Measurements from ENCODE around the gene EXOC4.

Gene EXOC4

DNA sequence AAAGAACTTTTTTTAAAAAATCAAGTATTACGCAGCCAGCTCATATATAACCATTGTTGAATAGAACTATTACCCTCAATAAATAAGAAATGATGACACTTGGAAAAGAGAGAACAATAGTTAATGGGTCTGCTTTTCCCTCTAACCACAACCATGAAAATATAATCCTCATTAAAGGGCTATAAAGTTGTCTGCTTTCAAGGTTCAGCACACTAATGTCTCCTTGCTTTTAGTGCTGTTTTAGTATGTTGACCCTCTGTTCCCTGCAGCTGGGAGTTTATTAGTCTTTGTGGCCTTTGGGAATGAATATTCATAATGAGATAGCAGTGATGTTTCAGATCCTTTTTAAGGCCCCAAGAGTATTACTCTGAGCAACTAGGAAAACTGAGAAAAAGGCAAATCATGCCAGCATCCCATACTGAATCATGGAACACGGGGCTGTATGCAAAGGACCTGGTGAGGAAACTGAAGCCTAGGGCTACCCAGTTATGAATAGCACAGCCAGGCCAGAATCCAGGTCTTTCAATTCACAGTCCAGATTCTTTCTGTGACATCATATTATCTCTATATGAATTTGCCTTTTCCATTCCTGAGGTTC, 542.3 kb downstream of the EXOC4 start:
- DNase-seq (ENCODE audit: low spot score), result no peak

- no peak for DNase-seq (ENCODE audit: low spot score)
These were observed 544.2 kb downstream of the EXOC4 start for GRCh38 chr7:133796782-133797745.

DNA sequence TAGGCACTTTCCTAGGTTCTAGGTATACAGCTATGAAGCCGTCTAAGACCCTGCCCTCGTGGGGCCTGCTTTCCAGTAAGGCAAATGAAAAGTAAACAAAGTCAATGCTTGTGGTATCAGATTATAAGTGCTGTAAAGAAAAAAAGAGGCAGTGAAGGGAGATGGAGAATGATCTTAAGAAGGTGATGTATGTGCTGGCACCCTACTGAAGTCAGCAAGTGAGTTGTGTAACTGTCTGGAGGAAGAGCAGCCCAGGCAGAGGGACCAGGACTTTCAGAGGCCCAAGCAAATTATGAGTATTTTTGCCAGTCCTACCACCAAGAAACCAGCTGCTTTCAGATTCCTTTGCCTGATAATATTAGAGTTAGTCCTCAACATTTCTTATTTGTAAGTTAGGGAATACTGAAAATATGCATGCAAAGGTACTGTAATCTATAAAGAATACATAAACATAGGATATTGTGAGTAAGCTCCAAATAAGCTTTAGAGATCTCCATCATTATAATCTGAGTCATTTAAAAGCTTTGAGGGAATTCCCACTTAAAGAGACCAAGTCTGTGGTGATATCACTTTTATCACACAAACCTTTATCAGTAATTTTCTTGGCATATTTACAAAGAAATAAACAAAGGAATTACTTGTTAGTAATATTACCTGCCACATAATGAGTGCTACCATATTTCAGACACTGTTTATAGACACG, 545.1 kb downstream of the EXOC4 start:
- no peak for DNase-seq (ENCODE audit: low spot score)

- no peak for DNase-seq (ENCODE audit: low spot score)
These were observed 548.5 kb downstream of the EXOC4 start for GRCh38 chr7:133801341-133801740.

DNA sequence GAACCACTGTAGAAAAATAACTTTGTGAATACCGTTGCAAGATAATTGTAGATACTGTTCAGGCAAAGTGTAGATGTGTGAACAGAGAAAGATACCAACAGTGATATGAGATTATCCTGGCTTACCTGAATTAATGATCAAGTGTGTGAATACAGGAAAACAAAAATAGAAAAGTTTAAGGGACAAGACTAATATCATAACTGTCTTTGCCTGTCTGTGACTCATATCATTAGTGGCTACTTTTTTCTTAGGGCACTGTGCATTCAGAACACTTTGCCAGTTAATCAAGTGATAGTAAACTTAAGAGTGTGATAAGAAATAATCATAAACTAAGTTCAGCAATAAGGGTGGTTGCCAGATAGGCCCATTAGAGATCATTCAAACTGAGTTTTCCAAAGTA, 551.2 kb downstream of the EXOC4 start:
- DNase-seq (ENCODE audit: low spot score), result no peak

- no peak for DNase-seq (ENCODE audit: low spot score)
These were observed 552.5 kb downstream of the EXOC4 start for GRCh38 chr7:133805426-133805825.

DNA sequence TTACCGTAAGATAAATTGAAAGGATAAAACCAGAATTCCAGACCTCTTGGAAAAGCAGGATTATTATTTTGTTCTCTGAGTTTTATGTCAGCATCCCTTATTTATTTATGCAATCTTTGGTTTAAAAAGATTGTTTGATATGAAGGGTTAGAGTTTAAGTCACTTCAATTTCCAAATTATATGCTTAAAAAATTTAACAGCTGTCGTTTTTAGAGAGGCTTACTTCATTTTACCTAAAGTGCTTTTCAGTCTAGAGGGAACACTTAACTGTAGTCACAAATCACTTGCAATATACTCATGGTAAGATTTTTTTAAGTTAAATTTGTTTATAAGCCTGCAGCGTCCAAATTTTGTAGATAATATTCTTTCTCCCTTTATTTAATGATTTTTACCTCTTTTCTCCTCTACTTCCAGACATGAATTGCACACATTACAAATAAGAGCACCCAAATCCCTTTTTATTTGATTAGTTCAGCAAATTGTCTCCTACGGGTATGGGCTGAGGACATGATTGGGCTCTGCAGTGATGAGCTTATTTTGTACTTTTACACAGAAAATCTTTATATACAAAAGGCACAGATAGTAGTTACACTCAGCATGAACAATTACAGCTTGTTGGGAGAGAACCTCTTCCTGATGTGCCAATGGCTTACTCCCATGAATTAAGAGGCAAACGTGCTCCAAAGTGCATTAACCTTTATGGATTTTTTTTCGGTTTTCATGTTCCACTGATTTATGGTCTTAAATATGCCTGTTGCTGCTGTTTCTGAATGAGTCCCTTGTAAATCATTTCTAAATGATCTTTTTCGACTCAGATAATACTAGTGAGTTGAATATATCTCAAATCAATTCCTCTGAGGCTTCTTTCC, 555.0 kb downstream of the EXOC4 start:
- no peak for DNase-seq (ENCODE audit: low spot score)

GRCh38 chr7:133808493-133808866, 555.6 kb downstream of the EXOC4 start:
- DNase-seq (ENCODE audit: low spot score), result no peak

GRCh38 chr7:133812877-133813276, 560.0 kb downstream of the EXOC4 start:
- DNase-seq (ENCODE audit: low spot score), result no peak

DNA sequence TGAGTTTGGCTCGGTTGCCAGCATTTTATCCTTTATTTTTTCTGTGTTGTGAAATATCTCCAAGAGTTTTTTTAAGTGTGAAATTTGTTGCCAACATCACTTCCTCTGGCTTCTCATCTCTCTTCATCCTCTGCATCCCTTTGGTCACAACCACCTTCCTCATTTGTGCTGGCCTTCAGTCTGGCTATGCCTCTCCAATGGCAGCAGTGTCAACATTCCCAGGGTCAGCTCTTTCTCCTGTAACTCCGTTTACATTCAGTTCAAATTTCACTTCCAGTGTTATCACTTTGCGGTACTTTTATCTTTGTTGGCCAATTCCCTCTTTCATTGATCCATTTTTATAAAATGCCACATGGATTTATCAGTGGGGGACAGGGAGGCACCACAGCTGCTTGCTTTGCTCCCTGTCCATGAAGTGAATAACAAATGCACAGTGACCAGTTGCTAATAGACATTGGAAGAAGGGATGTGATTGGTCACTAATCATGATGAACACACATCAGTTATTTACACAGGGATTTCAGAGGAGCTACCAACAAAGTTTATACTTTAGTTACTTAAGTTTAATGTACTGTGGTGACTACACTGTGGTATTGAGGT, 562.8 kb downstream of the EXOC4 start:
- no peak for DNase-seq (ENCODE audit: low spot score)

- DNase-seq (ENCODE audit: low spot score), result no peak
These were observed 566.8 kb downstream of the EXOC4 start for GRCh38 chr7:133819695-133820094.

GRCh38 chr7:133820584-133820983, 567.7 kb downstream of the EXOC4 start:
- DNase-seq (ENCODE audit: low spot score), result no peak

DNA sequence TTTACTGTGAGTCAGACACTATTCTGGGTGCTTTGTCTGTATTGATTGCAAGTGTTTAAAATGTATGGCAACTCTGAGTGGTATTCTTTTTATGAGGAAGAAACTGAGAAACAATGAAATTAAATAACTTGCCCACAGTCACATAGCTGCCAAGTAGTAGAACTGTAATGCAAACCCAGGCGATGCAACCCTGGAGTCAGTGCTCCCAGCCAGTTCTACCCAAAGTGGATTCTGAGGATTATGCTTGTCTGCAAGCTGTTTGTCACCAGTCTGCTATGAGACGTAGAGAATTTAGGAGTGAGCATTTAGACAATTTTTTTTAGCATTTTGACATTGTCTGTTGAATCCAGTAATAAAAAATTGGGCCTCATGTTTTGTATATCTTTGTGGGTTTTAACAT, 568.3 kb downstream of the EXOC4 start:
- DNase-seq (ENCODE audit: low spot score), result no peak

GRCh38 chr7:133822001-133822641, 569.2 kb downstream of the EXOC4 start:
- no peak for DNase-seq (ENCODE audit: low spot score)

DNA sequence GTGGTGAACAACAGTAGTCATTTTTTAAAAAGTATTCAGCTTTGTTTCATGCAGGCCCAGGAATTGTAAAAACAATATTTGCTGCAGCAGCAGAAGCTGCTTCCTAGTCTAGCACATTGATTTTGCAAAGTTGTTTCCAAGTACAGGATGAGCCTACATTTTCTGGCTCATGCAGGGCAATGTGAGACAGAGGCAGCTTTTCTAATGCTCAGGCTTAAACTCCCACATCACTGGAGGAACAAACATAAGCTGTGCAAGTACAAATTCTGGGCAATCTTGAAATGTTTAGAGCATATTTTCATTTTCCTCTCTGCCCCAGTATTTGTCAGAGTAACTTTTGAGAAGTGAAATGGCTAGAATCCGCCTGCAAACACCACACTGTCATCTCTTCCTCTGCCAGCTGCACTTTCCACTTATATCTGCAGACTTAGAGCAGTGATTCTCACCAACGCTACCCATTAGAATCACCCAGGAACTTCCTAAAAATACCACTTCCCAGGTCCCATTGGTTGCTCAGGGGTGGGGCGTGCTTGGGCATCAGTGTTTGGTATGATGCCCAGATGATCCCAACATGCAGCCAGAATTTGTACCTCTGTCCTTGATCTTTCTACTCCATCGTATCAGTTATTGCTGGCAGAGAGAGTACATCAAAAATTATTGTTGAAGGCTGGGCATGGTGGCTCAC, 570.1 kb downstream of the EXOC4 start:
- DNase-seq (ENCODE audit: low spot score), result no peak

DNA sequence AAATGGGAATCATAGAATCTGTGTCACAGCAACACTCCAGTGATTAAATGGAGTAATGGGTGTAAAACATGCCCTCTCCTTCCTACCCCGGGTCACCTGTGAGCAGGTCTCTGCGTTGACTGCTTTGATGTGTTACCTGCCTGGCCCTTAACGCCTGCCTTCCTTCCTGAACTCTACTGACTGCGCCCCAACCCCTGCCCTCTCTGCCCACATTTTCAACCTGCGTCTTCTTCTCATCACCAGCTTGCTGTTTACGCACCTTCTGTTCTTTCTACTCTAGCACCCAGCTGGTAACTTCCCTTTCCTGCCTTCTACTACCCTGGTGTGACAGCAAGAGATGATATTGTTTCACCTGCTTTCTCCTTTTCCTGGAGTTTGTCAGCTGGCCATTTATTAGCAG, 571.3 kb downstream of the EXOC4 start:
- DNase-seq (ENCODE audit: low spot score), result no peak

- DNase-seq (ENCODE audit: low spot score), result no peak
These were observed 575.1 kb downstream of the EXOC4 start for GRCh38 chr7:133827707-133828623.

- no peak for DNase-seq (ENCODE audit: low spot score)
These were observed 576.0 kb downstream of the EXOC4 start for GRCh38 chr7:133828906-133829305.

DNA sequence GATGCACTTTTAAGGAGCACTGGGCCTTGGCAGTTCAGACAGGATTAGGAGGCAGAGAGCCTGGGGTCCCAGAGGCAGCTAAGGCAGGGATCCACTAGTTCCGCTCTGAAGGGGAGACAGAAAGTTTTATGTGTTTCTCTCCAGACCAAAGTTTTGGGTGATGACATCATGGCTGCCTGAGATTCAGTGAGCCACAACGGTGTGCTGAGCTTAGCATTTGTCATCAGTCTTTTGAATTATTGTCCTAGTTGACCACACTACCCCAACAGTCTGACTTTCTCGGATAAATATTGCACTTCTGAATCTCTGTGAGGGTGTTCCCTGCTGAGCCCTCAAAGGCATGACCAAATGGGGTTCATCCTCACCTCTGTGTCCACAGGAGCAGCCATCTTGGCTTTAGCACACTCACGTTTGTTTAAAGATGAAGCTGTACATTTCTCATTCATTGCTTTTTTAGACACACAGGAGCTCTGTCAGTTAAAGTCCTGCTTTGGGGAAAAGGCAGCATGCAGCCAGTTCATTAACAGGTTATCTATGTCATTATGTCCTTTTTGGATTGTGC, 576.5 kb downstream of the EXOC4 start:
- no peak for DNase-seq (ENCODE audit: low spot score)

Measured in LoVo (cell line).